Measurements from ENCODE around the gene DPH5. TPM values are rescaled to one million over a fixed set of nuclear protein-coding genes. Genes with fewer than 3 reads are reported as not detected.
"Not testable (repeated sequence)": the region's sequence is repeated elsewhere in the genome, so short reads cannot be mapped to it uniquely, and the experiment has no call there.

The DPH5 gene
- total RNA-seq, 1 experiment from 2014 or later: 23.8 TPM

DNA sequence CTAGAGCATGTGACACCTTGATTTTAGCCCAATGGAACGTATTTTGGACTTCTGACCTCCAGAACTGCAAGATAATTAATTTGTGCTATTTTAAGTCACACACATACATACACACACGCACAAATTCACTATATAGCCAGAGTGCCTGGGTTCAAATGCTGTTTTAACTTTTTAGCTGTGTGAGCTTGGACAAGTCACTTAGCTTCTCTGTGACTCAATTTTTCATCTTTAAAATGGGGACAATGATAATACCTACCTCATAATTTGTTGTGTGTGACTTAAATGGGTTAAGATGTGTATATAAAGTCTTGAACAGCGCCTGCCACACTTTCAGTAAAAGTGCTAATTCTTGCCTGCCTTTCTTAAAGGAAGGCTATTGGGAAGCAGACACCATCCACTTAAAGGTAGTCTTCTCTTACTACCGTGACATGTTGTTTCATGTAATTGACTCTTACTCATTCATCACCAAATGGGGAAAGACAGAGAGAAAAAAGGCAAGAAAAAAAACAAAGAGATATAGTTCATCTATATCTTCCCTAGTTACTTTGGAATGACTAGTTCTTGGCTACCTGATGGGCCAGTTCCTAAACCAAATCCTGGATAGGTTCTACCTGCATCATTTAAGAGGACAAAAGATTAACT, 73.4 kb downstream of the DPH5 start:
- Histone ChIP-seq H3K36me3 (ENCODE audit: control insufficient read depth, insufficient read depth, low read length) (no peaks in the 10 kb centered on the region), H3K27me3 (replicated peaks; ENCODE audit: control insufficient read depth, insufficient read depth, low read length) (no peaks in the 10 kb centered on the region), H3K4me3 (ENCODE audit: low read depth, low read length) (no peak overlapping the region), H3K9me3 (no peaks in the 10 kb centered on the region), H3K4me1 (0 out of 2 replicates have a peak, but pooled peaks cover 3% of the 10 kb centered on the region)
- no peak for DNase-seq
- peaks cover 4% of the 10 kb centered on the region for H3K36me3 Mint-ChIP-seq (ENCODE audit: insufficient read depth, unreplicated experiment)
- TF ChIP-seq, protein P1, sequence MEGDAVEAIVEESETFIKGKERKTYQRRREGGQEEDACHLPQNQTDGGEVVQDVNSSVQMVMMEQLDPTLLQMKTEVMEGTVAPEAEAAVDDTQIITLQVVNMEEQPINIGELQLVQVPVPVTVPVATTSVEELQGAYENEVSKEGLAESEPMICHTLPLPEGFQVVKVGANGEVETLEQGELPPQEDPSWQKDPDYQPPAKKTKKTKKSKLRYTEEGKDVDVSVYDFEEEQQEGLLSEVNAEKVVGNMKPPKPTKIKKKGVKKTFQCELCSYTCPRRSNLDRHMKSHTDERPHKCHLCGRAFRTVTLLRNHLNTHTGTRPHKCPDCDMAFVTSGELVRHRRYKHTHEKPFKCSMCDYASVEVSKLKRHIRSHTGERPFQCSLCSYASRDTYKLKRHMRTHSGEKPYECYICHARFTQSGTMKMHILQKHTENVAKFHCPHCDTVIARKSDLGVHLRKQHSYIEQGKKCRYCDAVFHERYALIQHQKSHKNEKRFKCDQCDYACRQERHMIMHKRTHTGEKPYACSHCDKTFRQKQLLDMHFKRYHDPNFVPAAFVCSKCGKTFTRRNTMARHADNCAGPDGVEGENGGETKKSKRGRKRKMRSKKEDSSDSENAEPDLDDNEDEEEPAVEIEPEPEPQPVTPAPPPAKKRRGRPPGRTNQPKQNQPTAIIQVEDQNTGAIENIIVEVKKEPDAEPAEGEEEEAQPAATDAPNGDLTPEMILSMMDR (IDR thresholded peaks at IDR 0.05; ENCODE audit: insufficient read depth in 1 of 2, low read depth in 1 of 2, low read length in 1 of 2, severe bottlenecking in 1 of 2, unreplicated experiment in 1 of 2): no peak
- H3K27ac Mint-ChIP-seq (ENCODE audit: unreplicated experiment): no peak overlapping the region
- H3K4me3 Mint-ChIP-seq (ENCODE audit: unreplicated experiment): no peak overlapping the region
- intact Hi-C loops (cut with micrococcal nuclease; ENCODE audit: unreplicated experiment): no loop called here
- no peaks in the 10 kb centered on the region for H3K27me3 Mint-ChIP-seq (ENCODE audit: insufficient read depth, unreplicated experiment)
- H3K9me3 Mint-ChIP-seq (ENCODE audit: unreplicated experiment): no peaks in the 10 kb centered on the region
- POLR2A ChIA-PET: no interaction called here
- CTCF ChIA-PET: no interaction called here
- BruUV-seq (replicated peaks): no TSS peak
- H3K4me1 Mint-ChIP-seq (ENCODE audit: low read depth, unreplicated experiment): peaks cover 6% of the 10 kb centered on the region

DNA sequence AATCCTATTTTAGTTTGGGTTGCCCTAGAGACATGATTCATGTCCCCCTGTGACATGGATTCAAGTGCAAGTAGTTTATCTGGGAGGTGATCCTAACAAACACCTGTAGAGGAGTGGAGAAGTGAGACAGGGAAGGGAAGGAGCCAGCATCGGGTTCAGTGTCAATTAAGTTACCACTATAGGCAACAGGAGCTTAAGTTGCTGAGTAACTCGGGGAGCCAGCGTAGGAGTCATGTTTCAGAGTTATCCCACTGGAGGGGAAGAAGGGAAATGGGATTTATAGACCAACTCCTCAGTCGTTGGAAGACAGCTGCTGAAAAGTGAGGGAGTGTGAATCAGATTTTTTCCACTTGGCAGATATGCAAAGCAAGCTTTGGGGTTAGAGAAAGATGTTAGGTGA, 74.8 kb downstream of the DPH5 start:
- no peak for DNase-seq
- ChIA-PET CTCF (no interaction called here), POLR2A (no interaction called here)
- BruUV-seq (replicated peaks): no TSS peak
- TF ChIP-seq, protein P1 (IDR thresholded peaks at IDR 0.05; ENCODE audit: insufficient read depth in 1 of 2, low read depth in 1 of 2, low read length in 1 of 2, severe bottlenecking in 1 of 2, unreplicated experiment in 1 of 2): no peak
- Mint-ChIP-seq H3K27ac (ENCODE audit: unreplicated experiment) (no peak overlapping the region), H3K36me3 (ENCODE audit: insufficient read depth, unreplicated experiment) (peaks cover 4% of the 10 kb centered on the region), H3K4me1 (ENCODE audit: low read depth, unreplicated experiment) (peaks cover 6% of the 10 kb centered on the region), H3K27me3 (ENCODE audit: insufficient read depth, unreplicated experiment) (no peaks in the 10 kb centered on the region), H3K9me3 (ENCODE audit: unreplicated experiment) (no peaks in the 10 kb centered on the region), H3K4me3 (ENCODE audit: unreplicated experiment) (no peak overlapping the region)
- Histone ChIP-seq H3K9me3 (no peaks in the 10 kb centered on the region), H3K27me3 (replicated peaks; ENCODE audit: control insufficient read depth, insufficient read depth, low read length) (no peaks in the 10 kb centered on the region), H3K36me3 (ENCODE audit: control insufficient read depth, insufficient read depth, low read length) (no peaks in the 10 kb centered on the region), H3K4me3 (ENCODE audit: low read depth, low read length) (no peak overlapping the region), H3K4me1 (0 out of 2 replicates have a peak, but pooled peaks cover 3% of the 10 kb centered on the region)
- intact Hi-C loops (cut with micrococcal nuclease; ENCODE audit: unreplicated experiment): no loop called here

DNA sequence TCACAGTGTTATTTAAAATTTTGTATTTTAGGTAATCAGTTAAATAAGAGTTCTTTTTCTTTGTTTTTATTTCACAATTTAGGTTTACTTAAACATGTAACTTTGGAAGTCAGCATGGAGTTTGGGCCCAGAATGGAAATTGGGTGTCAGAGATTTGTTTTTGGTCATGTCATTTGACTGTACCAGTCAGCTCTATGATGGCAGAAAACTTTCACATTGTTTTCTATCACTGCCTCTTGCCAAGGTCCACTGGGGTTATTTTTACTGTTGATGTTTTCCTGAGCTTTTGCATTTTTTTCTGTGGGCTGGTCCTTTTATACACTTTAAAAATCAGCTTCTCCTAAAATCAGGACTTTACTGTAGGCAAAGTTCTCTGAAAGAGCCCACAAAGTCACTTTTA, 75.2 kb downstream of the DPH5 start:
- BruUV-seq (replicated peaks): no TSS peak
- peaks cover 4% of the 10 kb centered on the region for H3K36me3 Mint-ChIP-seq (ENCODE audit: insufficient read depth, unreplicated experiment)
- H3K9me3 Mint-ChIP-seq (ENCODE audit: unreplicated experiment): no peaks in the 10 kb centered on the region
- intact Hi-C loops (cut with micrococcal nuclease; ENCODE audit: unreplicated experiment): no loop called here
- H3K4me1 ChIP-seq: 0 out of 2 replicates have a peak, but pooled peaks cover 3% of the 10 kb centered on the region
- H3K27ac Mint-ChIP-seq (ENCODE audit: unreplicated experiment): no peak overlapping the region
- no peaks in the 10 kb centered on the region for H3K36me3 ChIP-seq (ENCODE audit: control insufficient read depth, insufficient read depth, low read length)
- H3K4me1 Mint-ChIP-seq (ENCODE audit: low read depth, unreplicated experiment): peaks cover 6% of the 10 kb centered on the region
- TF ChIP-seq, protein P1 (IDR thresholded peaks at IDR 0.05; ENCODE audit: insufficient read depth in 1 of 2, low read depth in 1 of 2, low read length in 1 of 2, severe bottlenecking in 1 of 2, unreplicated experiment in 1 of 2): no peak
- no peaks in the 10 kb centered on the region for H3K9me3 ChIP-seq
- H3K27me3 ChIP-seq (replicated peaks; ENCODE audit: control insufficient read depth, insufficient read depth, low read length): no peaks in the 10 kb centered on the region
- H3K4me3 ChIP-seq (ENCODE audit: low read depth, low read length): no peak overlapping the region
- DNase-seq: no peak
- ChIA-PET CTCF (no interaction called here), POLR2A (no interaction called here)
- no peaks in the 10 kb centered on the region for H3K27me3 Mint-ChIP-seq (ENCODE audit: insufficient read depth, unreplicated experiment)
- no peak overlapping the region for H3K4me3 Mint-ChIP-seq (ENCODE audit: unreplicated experiment)

DNA sequence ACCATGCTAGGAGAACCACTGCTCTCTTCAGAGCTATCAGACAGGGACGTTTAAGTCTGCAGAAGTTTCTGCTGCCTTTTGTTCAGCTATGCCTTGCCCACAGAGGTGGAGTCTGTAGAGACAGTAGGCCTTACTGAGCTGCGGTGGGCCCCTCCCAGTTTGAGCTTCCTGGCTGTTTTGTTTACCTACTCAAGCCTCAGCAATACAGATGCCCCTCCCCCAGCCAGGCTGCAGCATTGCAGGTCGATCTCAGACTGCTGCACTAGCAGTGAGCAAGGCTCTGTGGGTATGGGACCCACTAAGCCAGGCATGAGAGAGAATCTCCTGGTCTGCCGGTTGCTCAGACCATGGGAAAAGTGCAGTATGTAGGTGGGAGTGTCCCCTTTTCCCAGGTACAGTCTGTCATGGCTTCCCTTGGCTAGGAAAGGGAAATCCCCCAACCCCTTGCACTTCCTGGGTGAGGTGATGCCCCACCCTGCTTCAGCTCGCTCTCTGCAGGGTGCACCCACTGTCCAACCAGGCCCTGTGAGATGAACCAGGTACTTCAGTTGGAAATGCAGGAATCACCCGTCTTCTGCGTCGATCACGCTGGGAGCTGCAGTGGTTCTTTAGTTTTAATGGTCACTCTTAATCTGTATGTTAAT, 75.9 kb downstream of the DPH5 start:
- H3K4me1 Mint-ChIP-seq (ENCODE audit: low read depth, unreplicated experiment); H3K9me3 Mint-ChIP-seq (ENCODE audit: unreplicated experiment); H3K27ac Mint-ChIP-seq (ENCODE audit: unreplicated experiment); H3K4me3 Mint-ChIP-seq (ENCODE audit: unreplicated experiment); POLR2A ChIA-PET; H3K9me3 ChIP-seq; CTCF ChIA-PET; H3K36me3 ChIP-seq (ENCODE audit: control insufficient read depth, insufficient read depth, low read length); H3K27me3 ChIP-seq (replicated peaks; ENCODE audit: control insufficient read depth, insufficient read depth, low read length); H3K36me3 Mint-ChIP-seq (ENCODE audit: insufficient read depth, unreplicated experiment); intact Hi-C loops (cut with micrococcal nuclease; ENCODE audit: unreplicated experiment); H3K27me3 Mint-ChIP-seq (ENCODE audit: insufficient read depth, unreplicated experiment); H3K4me3 ChIP-seq (ENCODE audit: low read depth, low read length); H3K4me1 ChIP-seq; BruUV-seq (replicated peaks): not testable (repeated sequence)
- peak; percentile 51 to 58 for DNase-seq

DNA sequence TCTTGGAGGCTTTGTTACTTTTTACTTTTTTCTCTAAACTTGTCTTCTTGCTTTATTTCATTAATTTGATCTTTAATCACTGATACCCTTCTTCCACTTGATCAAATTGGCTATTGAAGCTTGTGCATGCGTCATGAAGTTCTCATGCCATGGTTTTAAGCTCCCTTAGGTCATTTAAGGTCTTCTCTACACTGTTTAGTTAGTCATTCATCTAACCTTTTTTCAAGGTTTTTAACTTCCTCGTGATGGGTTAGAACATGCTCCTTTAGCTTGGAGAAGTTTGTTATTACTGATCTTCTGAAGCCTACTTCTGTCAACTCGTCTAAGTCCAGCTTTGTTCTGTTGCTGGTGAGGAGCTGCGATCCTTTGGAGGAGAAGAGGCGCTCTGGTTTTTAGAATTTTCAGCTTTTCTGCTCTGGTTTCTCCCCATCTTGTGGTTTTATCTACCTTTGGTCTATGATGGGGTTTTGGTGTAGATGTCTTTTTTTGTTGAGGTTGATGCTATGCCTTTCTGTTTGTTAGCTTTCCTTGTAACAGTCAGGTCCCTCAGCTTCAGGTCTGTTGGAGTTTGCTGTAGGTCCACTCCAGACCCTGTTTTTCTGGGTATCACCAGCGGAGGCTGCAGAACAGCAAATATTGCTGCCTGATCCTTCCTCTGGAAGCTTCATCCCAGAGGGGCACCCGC, 76.7 kb downstream of the DPH5 start:
- intact Hi-C loops (cut with micrococcal nuclease; ENCODE audit: unreplicated experiment); CTCF ChIA-PET; H3K9me3 Mint-ChIP-seq (ENCODE audit: unreplicated experiment); H3K36me3 Mint-ChIP-seq (ENCODE audit: insufficient read depth, unreplicated experiment); H3K36me3 ChIP-seq (ENCODE audit: control insufficient read depth, insufficient read depth, low read length); POLR2A ChIA-PET; H3K27me3 Mint-ChIP-seq (ENCODE audit: insufficient read depth, unreplicated experiment); DNase-seq; H3K27me3 ChIP-seq (replicated peaks; ENCODE audit: control insufficient read depth, insufficient read depth, low read length); H3K4me1 ChIP-seq; H3K4me3 Mint-ChIP-seq (ENCODE audit: unreplicated experiment); H3K27ac Mint-ChIP-seq (ENCODE audit: unreplicated experiment); BruUV-seq (replicated peaks); H3K4me1 Mint-ChIP-seq (ENCODE audit: low read depth, unreplicated experiment); H3K9me3 ChIP-seq; H3K4me3 ChIP-seq (ENCODE audit: low read depth, low read length): not testable (repeated sequence)

Measured in Caco-2 (cell line).